Hepatocyte (in vitro differentiated cells): ENCODE results near the gene ZFAND5. TPM values are rescaled to one million over a fixed set of nuclear protein-coding genes. Genes with fewer than 3 reads are reported as not detected.
A peak's percentile ranks its signal among the peaks of the same experiment; 100 is the strongest.

Experiments
- DNase-seq: peaks from one replicate; pipeline ENCODE4 v3.0.0-alpha.2; 2016; ENCODE audit warnings: low spot score
- H2AFZ ChIP-seq: fragments of 200-600 bp; sonication (generic); 2 replicates; pipeline ENCODE4 v1.6.0; 2016; ENCODE audit warnings: antibody characterized with exemption, mild to moderate bottlenecking
- H3K27ac ChIP-seq: fragments of 200-600 bp; sonication (generic); 2 replicates; pipeline ENCODE4 v1.5.1; 2016; ENCODE audit warnings: mild to moderate bottlenecking
- H3K27me3 ChIP-seq: fragments of 200-600 bp; sonication (generic); 2 replicates; pipeline ENCODE4 v1.6.1; 2016
- H3K36me3 ChIP-seq: fragments of 200-600 bp; sonication (generic); replicated peaks from 2 replicates; pipeline ENCODE4 v1.5.1; 2016; ENCODE audit warnings: low read depth; ENCODE audit not compliant: insufficient read depth
- H3K4me1 ChIP-seq: fragments of 200-600 bp; sonication (generic); 2 replicates; pipeline ENCODE4 v1.5.1; 2016; ENCODE audit warnings: mild to moderate bottlenecking, moderate library complexity; ENCODE audit not compliant: insufficient read depth
- H3K4me2 ChIP-seq: fragments of 200-600 bp; sonication (generic); 2 replicates; pipeline ENCODE4 v1.6.0; 2016
- H3K4me3 ChIP-seq: fragments of 200-600 bp; sonication (generic); 2 replicates; pipeline ENCODE4 v1.5.1; 2016; ENCODE audit warnings: mild to moderate bottlenecking
- H3K79me2 ChIP-seq: fragments of 200-600 bp; sonication (generic); 2 replicates; pipeline ENCODE4 v1.6.0; 2017; ENCODE audit warnings: mild to moderate bottlenecking
- H3K9me2 ChIP-seq: fragments of 200-600 bp; sonication (generic); replicated peaks from 2 replicates; pipeline ENCODE4 v1.6.0; 2017; ENCODE audit warnings: mild to moderate bottlenecking; ENCODE audit not compliant: insufficient read depth
- H3K9me3 ChIP-seq: fragments of 200-600 bp; sonication (generic); 2 replicates; pipeline ENCODE4 v1.5.1; 2016; ENCODE audit warnings: low read depth, mild to moderate bottlenecking
- H4K20me1 ChIP-seq: fragments of 200-600 bp; sonication (generic); 2 replicates; pipeline ENCODE4 v1.6.0; 2016; ENCODE audit warnings: mild to moderate bottlenecking; ENCODE audit not compliant: insufficient read depth, poor library complexity, severe bottlenecking
- EZH2 ChIP-seq: fragments of 200-600 bp; sonication (generic); IDR thresholded peaks from 2 replicates; pipeline ENCODE4 v1.6.1; 2016; ENCODE audit warnings: antibody characterized with exemption, mild to moderate bottlenecking, borderline replicate concordance
- EZH2phosphoT487 ChIP-seq: fragments of 200-600 bp; sonication (generic); IDR thresholded peaks from one replicate; pipeline ENCODE4 v1.6.1; 2018; ENCODE audit warnings: antibody characterized with exemption, mild to moderate bottlenecking, low read depth, moderate library complexity; ENCODE audit not compliant: unreplicated experiment, severe bottlenecking
- WGBS: methylation state at CpG from one replicate; pipeline ENCODE4 v1.1.6; 2016; ENCODE audit warnings: low lambda C conversion rate; ENCODE audit errors: missing lambda C conversion rate; 5-methylcytosine and 5-hydroxymethylcytosine counted together
- polyA plus RNA-seq: library from polyadenylated mRNA; unstranded; fragments of >200 nt; fragmentation: Nextera tagmentation; extraction: Ambion mirVana; gene quantifications from 2 replicates; pipeline ENCODE4 v1.2.1, GENCODE V29; 2016
- total RNA-seq: library from RNA; depleted of rRNA; stranded (reverse); fragments of >200 nt; gene quantifications from 2 replicates; pipeline ENCODE4 v1.2.3, GENCODE V29; 2014
- TF ChIP-seq, protein P1 (sequence below): fragments of 200-600 bp; sonication (generic); IDR thresholded peaks from 2 replicates; pipeline ENCODE4 v1.5.1; 2016; ENCODE audit warnings: antibody characterized with exemption, mild to moderate bottlenecking; ENCODE audit not compliant: poor library complexity

Gene ZFAND5
- 212 and 288 TPM in 2 replicates for total RNA-seq
- polyA plus RNA-seq, result 188 and 208 TPM in 2 replicates

- Histone ChIP-seq H2AFZ (peak within 1 kb of the TSS; percentile 70), H3K79me2 (peaks cover 49% of the 10 kb centered on the region), H3K36me3 (peaks cover 5% of the 10 kb centered on the region), H3K4me2 (peak within 1 kb of the TSS; percentile 81), H3K4me1 (peaks cover 22% of the 10 kb centered on the region), H3K9me2 (no peaks in the 10 kb centered on the region), H3K27me3 (no peaks in the 10 kb centered on the region), H3K9me3 (no peaks in the 10 kb centered on the region), H4K20me1 (peaks cover 40% of the 10 kb centered on the region), H3K4me3 (peak within 1 kb of the TSS; percentile 74), H3K27ac (peak within 1 kb of the TSS; percentile 100)
- TF ChIP-seq, protein P1, sequence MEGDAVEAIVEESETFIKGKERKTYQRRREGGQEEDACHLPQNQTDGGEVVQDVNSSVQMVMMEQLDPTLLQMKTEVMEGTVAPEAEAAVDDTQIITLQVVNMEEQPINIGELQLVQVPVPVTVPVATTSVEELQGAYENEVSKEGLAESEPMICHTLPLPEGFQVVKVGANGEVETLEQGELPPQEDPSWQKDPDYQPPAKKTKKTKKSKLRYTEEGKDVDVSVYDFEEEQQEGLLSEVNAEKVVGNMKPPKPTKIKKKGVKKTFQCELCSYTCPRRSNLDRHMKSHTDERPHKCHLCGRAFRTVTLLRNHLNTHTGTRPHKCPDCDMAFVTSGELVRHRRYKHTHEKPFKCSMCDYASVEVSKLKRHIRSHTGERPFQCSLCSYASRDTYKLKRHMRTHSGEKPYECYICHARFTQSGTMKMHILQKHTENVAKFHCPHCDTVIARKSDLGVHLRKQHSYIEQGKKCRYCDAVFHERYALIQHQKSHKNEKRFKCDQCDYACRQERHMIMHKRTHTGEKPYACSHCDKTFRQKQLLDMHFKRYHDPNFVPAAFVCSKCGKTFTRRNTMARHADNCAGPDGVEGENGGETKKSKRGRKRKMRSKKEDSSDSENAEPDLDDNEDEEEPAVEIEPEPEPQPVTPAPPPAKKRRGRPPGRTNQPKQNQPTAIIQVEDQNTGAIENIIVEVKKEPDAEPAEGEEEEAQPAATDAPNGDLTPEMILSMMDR, result peak; percentile 25
- no peak for TF ChIP-seq EZH2phosphoT487
- DNase-seq, result peak; percentile 100
- WGBS, result under 1% methylated on average over 46 of the region's 110 CpGs
These were observed at the start of gene ZFAND5 for GRCh38 chr9:72364679-72365524. TSS of gene ZFAND5 (minus strand) at chr9:72365208. CDS start at chr9:72360778, 4,430 bp downstream.

DNA sequence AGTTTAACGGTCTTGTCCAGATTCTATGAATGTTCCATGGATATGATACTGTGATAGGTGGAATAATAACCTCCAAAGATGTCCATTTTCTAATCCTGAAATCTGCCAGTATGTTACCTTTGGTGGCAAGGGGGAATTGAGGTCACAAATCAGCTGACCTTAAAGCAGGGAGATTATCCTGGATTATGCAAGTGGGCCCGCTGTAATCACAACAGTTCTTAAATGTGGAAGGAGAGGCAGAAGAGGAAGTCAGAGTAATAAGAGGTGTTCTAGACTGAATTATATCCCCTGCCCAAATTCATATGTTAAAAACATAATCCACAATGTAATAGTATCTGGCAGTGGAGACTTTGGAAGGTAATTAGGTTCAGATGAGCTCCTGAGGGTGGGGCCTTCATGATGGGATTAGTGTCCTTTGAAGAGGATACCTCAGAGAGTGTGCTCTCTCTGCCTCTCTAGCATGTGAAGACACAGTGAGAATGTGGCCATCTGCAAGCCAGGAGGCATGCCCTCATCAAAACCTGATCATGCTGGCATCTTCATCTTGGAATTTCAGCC, 47.6 kb upstream of the ZFAND5 start:
- Histone ChIP-seq H3K27me3 (no peaks in the 10 kb centered on the region), H3K36me3 (no peaks in the 10 kb centered on the region), H3K9me2 (no peaks in the 10 kb centered on the region), H3K79me2 (no peaks in the 10 kb centered on the region), H3K27ac (no peak overlapping the region), H4K20me1 (no peaks in the 10 kb centered on the region), H3K4me1 (no peaks in the 10 kb centered on the region), H3K9me3 (no peaks in the 10 kb centered on the region), H3K4me3 (no peak overlapping the region), H3K4me2 (no peak overlapping the region), H2AFZ (no peak overlapping the region)
- WGBS, result 93% methylated on average over 2 of the region's 2 CpGs
- TF ChIP-seq EZH2phosphoT487, result no peak
- TF ChIP-seq, protein P1, result no peak
- TF ChIP-seq EZH2, result no peak
- DNase-seq, result no peak

DNA sequence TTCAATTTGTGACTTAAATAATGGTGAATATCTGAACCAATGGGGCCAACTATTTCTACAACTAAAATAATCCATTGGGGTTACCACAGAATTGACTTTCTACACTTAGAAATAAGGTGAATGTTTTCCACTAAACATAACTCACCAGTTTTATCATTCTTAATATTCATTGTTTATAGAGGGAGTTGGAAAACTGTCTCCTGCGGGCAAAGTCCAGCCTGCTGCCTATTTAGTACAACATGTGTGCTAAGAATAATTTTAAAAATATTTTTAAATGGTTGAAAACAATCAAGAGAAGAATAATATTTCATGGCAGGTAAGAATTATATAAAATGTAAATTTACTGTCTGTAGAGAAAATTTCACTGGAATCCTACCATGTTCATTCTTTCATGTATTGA, 45.2 kb upstream of the ZFAND5 start:
- Histone ChIP-seq H3K27me3 (no peaks in the 10 kb centered on the region), H3K4me1 (no peaks in the 10 kb centered on the region), H2AFZ (no peak overlapping the region), H3K36me3 (no peaks in the 10 kb centered on the region), H3K27ac (no peak overlapping the region), H3K79me2 (no peaks in the 10 kb centered on the region), H4K20me1 (no peaks in the 10 kb centered on the region), H3K4me2 (no peak overlapping the region), H3K9me3 (no peaks in the 10 kb centered on the region), H3K9me2 (no peaks in the 10 kb centered on the region), H3K4me3 (no peak overlapping the region)
- DNase-seq, result no peak
- 96% methylated on average over 1 of the region's 1 CpG for WGBS
- TF ChIP-seq, protein P1, result no peak
- no peak for TF ChIP-seq EZH2phosphoT487
- TF ChIP-seq EZH2, result no peak
